Stomach (tissue), 4 donors: Measurements from ENCODE around the gene MGAT5.

Source experiments
- EP300 ChIP-seq: sonication (generic); formaldehyde crosslinking; IDR thresholded peaks from one replicate; pipeline ENCODE4 v1.6.1; 2017; ENCODE audit warnings: antibody characterized with exemption
- POLR2A ChIP-seq, 4 donors: fragments of 450-650 bp; IDR thresholded peaks; one replicate each; pipeline ENCODE4 v1.6.1; 2016; ENCODE audit warnings: antibody characterized with exemption in 4 of 4, control low read depth in 2 of 4, mild to moderate bottlenecking in 1 of 4, moderate library complexity in 1 of 4
- POLR2AphosphoS5 ChIP-seq, 3 donors: sonication (generic); formaldehyde crosslinking; IDR thresholded peaks; one replicate each; pipeline ENCODE4 v1.6.1; 2016; ENCODE audit warnings: antibody characterized with exemption in 3 of 3
- TF ChIP-seq, protein P1 (sequence below), 7 experiments: fragments of 450-650 bp in 4 of 7; fragments of 200-600 bp in 3 of 7; sonication (generic) in 3 of 7; IDR thresholded peaks; one replicate each; pipeline ENCODE4 v1.5.1; 2016 to 2019; ENCODE audit warnings: antibody characterized with exemption in 7 of 7, control low read depth in 2 of 7, mild to moderate bottlenecking in 1 of 7

DNA sequence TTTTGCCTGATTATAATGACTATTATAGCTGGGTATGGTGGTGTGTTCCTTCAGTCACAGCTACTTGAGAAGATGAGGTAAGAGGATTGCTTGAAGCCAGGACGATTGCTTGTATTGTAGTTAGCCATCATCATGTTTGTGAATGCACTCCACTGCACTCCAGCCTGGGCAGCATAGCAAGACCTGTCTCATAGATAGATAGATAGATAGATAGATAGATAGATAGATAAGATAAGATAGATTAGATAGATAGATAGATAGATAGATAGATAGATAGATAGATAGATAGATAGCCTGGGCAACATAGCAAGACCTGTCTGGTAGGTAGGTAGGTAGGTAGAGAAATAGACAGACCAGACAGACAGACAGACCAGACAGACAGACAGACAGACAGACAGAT, 127.3 kb downstream of the MGAT5 start:
- TF ChIP-seq POLR2A (IDR thresholded peaks at IDR 0.05): no peak
- TF ChIP-seq, protein P1, sequence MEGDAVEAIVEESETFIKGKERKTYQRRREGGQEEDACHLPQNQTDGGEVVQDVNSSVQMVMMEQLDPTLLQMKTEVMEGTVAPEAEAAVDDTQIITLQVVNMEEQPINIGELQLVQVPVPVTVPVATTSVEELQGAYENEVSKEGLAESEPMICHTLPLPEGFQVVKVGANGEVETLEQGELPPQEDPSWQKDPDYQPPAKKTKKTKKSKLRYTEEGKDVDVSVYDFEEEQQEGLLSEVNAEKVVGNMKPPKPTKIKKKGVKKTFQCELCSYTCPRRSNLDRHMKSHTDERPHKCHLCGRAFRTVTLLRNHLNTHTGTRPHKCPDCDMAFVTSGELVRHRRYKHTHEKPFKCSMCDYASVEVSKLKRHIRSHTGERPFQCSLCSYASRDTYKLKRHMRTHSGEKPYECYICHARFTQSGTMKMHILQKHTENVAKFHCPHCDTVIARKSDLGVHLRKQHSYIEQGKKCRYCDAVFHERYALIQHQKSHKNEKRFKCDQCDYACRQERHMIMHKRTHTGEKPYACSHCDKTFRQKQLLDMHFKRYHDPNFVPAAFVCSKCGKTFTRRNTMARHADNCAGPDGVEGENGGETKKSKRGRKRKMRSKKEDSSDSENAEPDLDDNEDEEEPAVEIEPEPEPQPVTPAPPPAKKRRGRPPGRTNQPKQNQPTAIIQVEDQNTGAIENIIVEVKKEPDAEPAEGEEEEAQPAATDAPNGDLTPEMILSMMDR (IDR thresholded peaks at IDR 0.05): no peak
- TF ChIP-seq POLR2AphosphoS5 (IDR thresholded peaks at IDR 0.05): no peak
- no peak for TF ChIP-seq EP300
